GM18867 (cell line): ENCODE data around the gene LRRK1.

Source experiments
- ATAC-seq: cut with Tn5 transposase; IDR thresholded peaks from one replicate; pipeline ENCODE4 v1.9.1; 2021; ENCODE audit warnings: mild to moderate bottlenecking, moderate library complexity; ENCODE audit not compliant: unreplicated experiment

The LRRK1 gene

DNA sequence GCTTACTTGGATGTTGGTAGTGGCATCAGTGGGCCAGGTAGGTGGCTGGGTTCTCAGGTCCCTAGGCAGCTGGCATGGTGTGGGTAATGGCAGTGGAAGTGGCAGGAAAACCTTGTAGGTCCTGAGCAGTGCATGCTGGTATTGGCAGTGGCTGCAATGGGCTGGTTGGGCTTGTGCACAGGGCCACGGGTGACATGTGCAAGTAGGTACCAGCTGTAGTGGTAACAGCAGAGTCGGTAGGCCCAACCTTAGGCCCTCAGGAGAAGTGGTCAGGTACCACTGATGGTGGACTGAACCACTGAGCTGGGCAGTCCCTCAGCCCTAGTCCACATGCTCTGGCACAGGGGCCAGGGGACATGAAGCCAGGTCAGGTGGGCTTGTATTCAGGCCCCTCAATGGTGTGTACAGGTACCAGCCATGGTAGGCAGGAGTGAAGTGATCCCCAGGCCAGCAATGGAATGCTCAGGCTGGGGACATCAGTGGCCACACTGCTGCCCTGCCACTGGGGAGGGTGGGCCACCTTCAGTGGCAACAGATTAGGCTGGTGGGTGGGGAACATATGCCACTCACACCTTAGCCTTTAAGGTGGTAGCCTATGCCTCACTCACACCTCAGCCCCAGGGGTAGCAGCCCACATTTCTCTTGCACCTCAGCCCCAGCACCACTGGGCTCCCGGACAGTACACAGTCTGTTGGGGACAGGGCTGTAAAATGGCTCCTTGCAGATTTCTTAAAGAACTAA is 118.1 kb downstream of the LRRK1 start:
- no peak for ATAC-seq

GRCh38 chr15:101038327-101039003 is 119.3 kb downstream of the LRRK1 start:
- ATAC-seq, result no peak

DNA sequence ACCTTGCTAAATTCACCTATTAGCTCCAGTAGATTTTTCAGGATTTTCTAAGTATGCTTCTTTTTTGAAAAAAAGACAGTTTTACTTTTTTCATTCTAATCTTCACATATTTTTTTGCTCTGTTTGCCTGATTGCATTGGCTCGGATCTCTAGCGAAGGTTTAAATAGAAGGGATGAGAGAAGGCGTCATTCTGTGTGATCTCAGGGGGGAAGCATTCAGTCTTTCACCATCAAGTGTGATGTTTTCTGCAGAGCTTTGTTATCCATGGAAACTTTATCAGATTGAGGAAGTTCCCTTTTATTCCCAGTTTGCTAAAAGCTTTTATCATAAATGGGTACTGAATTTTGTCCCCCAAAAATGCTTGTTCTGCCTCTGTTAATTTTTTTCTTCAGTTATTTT is 120.3 kb downstream of the LRRK1 start:
- ATAC-seq, result no peak

DNA sequence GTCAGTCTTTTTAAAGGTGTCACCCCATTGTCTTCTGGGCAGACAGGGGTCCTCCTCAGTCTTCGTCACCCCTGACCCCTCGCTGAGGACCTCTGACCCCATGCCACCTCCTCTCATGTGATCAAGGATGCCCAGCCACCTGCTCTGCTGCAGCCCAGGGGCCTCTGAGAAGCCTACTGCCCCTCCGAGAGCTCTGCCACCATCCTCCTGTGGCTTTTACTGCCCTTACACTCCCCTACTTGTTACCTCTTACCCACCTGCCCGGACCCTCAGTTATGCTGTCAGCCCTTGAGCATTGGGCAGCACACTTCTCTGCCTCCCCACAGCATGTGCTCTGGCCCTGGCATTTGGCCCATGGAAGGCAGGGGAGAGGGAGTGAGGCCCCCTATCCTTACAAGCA is 123.2 kb downstream of the LRRK1 start:
- no peak for ATAC-seq

DNA sequence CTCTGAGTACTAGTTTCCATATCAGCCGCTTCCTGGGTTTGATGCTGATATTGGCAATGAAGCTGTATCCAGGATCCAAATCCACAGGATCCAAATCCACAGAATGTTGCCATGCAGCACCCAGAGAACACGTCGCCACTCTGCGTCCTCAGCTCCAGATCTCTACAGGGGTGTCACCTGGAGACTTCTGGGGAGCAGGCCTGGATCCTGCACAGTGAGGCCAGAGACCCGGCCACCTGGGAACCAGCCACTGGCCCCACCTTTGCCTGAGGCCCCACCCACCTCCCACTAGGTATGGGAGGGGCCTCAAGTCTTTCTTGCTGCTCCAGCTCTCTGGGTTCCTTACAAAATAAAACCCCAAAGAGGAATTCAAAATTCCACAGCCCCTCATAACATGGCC is 123.9 kb downstream of the LRRK1 start:
- ATAC-seq, result no peak

- no peak for ATAC-seq
These were observed 124.9 kb downstream of the LRRK1 start for GRCh38 chr15:101043911-101044624.

DNA sequence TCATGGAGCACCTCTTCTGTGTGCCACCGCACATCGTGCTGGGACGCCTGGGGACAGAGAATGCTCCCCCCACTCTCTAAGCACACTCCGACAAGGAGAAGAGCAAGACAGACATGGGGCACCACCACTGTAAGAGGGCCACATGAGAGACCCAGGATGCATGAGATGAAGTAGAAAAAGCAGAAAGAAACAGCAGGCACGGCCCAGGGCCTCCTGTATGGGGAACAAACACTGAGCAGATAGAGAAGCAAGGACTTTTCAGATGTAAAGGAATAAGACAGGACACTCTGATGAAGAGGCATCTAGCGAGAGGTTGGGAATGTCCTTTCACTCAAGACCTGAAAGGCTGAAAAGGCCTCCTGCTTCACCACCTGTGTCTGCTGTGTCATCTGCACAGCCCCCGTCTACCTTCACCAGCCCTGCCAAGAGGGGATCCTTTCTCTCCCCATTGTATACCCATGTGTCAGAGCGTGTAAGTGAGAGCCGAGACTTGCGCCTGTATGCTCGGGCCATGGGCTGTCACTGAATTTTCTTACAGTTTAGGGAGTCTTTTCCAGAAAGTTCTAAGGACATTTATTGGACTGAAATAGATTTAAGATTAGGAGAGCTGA is 125.6 kb downstream of the LRRK1 start:
- ATAC-seq, result no peak

DNA sequence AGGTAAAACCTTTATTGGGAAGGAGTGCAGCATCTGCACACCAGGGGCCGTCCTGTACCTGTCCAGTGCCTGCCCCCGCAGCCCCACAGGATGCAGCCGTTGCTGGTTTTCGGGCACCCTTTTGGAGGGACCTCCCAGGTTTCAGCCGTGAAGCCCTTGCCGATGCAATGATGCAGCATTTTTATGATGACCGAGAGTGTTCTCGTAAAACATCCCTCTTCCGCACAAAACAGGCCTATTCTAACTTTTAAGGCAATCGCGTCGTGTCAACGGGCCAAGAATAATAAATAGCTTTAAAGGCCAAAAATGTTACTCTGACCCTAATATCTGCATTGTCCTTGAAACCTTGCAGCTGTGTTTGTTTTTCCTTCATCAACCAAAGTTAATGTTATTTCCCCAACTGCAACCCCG is 126.1 kb downstream of the LRRK1 start:
- no peak for ATAC-seq

- ATAC-seq, result no peak
These were observed 126.9 kb downstream of the LRRK1 start for GRCh38 chr15:101045835-101046691.

- ATAC-seq, result no peak
These were observed 127.7 kb downstream of the LRRK1 start for GRCh38 chr15:101046826-101047225.

GRCh38 chr15:101047301-101047781 is 128.2 kb downstream of the LRRK1 start:
- no peak for ATAC-seq

GRCh38 chr15:101048176-101048575 is 129.0 kb downstream of the LRRK1 start:
- no peak for ATAC-seq

GRCh38 chr15:101048581-101049030 is 129.4 kb downstream of the LRRK1 start:
- no peak for ATAC-seq

- no peak for ATAC-seq
These were observed 130.1 kb downstream of the LRRK1 start for GRCh38 chr15:101049282-101049681.

GRCh38 chr15:101049856-101050622 is 130.9 kb downstream of the LRRK1 start:
- no peak for ATAC-seq

DNA sequence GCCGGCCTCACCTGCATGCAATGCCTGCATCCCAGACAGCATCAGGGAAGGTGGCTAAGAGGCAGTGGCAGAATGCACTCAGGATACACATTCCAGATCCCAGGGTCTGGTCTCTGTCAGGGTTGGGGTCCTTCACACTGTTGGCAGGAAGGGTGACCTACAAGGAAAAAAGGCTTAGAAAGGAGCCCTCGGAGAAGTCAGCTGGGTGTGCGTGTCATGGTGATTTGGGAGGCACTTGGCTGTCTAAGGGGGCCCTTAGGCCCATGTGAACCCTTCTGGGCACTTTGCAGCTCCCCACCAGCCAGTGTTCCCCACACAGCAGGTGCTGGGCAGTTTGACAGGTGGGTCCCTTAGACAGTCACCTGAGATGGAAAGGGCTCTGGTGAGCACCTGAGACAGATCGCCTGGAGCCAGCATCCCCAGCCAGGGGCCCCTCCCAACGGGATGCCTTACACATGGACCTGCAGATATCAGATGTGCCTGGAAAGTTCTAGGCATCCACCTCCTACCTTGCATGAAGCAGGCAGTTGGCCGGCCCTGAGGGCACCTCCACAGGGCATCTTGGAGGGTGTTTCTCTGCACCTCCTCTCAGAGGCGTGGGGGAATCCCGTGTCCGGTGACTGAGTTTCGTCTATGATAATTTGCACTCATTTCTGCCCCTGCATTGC is 131.6 kb downstream of the LRRK1 start:
- ATAC-seq, result no peak

- ATAC-seq, result no peak
These were observed 132.3 kb downstream of the LRRK1 start for GRCh38 chr15:101051291-101052030.

GRCh38 chr15:101052031-101052620 is 133.0 kb downstream of the LRRK1 start:
- ATAC-seq, result no peak
